GM19452 (cell line): ENCODE measurements around the gene LHX6.

Experiments used
- ATAC-seq: cut with Tn5 transposase; IDR thresholded peaks from one replicate; pipeline ENCODE4 v1.9.1; 2021; ENCODE audit not compliant: unreplicated experiment

Gene LHX6

DNA sequence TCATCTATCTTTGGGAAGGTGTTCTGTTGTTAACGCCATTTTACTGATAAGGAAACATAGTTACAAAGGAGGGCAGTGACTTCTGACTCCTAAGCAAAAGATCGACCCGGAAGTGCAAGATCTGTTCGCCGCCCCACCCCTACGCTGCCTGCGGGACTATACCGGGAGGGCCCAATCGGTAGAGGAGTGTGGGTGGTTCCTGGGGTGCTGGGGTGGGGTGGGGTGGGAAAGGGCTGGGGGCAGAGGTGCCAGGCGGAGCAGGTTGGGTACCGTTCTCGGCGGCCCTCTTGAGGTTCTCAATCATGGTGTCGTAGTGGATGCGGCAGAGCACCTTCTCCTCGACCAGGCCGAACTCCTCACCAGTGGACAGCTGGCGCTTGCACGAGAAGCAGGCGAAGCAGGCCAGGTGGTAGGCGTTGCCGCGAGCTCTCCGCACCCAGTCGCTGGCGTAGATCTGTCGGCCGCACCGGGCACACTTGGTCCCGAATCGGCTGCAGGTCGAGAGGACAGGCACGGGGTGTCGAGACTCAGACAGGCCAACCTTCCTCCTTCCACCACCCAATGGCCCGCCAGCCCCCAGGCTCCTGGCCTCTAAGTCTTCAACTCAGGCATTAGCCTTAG, 11.8 kb downstream of the LHX6 start:
- no peak for ATAC-seq

- ATAC-seq, result no peak
Measured at GRCh38 chr9:122216138-122216797, 12.5 kb downstream of the LHX6 start.

DNA sequence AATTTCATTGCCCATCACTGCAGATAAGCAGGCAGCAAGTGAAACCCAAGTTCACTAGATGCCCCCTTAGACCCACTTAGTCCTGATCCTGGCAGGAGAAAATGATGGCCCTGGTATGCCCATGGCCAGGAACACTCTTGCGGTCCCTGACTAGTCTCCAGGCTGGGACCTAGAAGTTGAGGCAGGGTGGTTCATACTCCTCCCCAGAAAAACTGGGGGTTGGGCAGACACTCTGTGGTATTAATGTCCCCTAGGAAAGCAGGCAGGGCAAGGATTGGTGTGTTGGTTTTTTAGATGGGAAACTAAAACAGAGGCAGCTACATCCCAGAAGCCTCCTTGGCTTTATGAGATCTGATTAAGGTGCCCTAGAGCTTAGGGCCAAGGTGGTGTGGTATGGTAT, 13.1 kb downstream of the LHX6 start:
- no peak for ATAC-seq

DNA sequence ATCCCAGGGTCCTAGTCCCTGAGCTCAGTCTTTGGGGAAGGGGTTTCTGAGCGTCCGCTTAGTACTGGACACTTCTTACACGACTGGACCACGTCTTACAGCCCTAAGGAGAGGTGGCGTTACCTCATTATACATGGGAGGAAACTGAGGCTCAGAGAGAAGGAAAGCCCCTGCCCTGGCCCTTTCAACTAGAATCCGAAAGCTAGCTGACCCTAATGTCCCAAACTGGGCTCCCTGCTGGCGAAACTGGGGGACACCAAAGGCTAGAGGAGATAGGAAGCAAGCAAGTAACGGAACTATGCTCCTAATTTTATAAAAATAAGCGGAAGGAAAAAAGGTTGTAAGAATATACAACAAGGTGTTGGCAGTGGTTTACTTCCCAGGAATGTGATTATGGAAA, 14.2 kb downstream of the LHX6 start:
- ATAC-seq, result no peak

DNA sequence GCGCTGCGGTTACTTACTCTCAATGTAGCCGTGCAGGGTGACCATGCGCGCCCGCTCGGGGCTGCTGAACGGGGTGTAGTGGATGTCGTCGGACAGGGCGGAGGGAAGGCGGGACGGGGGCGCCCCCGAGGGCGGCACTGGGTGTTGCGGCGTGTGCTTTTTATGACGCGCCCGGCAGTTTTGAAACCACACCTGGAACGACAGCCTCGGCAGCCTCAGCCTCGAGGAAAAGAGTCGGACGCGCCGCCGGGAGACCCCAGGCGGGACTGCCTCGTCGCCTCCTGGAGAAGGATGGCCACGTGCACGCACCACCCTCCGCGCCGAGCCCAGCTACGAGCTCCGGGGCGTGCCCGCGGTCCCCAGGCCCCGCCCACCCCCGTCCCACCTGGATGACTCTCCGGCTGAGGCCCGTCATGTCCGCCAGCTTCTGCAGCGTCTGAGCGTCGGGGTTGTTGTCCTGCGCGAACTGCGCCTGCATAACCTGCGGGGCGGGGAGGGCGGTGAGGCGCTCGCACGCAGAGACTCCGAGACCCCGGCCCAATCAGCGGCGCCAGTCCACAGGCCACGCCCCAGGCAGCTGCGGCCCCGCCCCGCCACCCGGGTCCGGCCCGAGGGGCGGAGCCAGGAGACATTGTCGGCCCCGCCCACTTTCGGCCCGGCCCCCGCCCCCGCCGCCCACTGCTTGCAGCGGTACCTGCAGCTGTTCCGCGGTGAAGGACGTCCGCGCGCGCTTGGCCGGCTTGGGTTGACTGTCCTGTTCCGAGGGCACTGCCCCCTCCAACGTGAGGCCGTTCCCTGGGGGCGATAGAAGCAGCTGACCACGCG, 15.0 kb downstream of the LHX6 start:
- no peak for ATAC-seq

- no peak for ATAC-seq
Measured at GRCh38 chr9:122213102-122213588, 15.6 kb downstream of the LHX6 start.

- ATAC-seq, result no peak
Measured at GRCh38 chr9:122212473-122213004, 16.2 kb downstream of the LHX6 start.

GRCh38 chr9:122209451-122209850, 19.3 kb downstream of the LHX6 start:
- ATAC-seq, result no peak

DNA sequence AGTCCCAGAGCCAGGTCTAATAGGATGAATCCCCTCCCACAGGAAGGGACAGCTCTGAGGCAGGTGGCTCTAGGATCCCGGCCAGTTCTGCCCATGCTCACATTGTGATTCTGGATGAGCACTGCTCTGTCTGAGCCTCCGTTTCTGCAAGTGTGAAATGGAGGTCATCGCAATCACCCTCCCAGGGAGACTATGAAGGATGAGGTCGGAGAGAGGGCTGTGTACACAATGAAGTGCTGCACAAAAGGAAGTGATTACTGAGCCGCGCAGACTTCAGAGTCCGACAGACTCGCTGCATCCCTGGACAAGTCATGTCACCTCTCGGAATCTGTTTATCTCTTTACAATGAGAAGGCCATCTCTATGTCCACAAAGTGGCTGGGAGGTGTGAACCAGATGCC, 21.7 kb downstream of the LHX6 start:
- no peak for ATAC-seq

- ATAC-seq, result no peak
Measured at GRCh38 chr9:122206118-122207046, 22.4 kb downstream of the LHX6 start.

DNA sequence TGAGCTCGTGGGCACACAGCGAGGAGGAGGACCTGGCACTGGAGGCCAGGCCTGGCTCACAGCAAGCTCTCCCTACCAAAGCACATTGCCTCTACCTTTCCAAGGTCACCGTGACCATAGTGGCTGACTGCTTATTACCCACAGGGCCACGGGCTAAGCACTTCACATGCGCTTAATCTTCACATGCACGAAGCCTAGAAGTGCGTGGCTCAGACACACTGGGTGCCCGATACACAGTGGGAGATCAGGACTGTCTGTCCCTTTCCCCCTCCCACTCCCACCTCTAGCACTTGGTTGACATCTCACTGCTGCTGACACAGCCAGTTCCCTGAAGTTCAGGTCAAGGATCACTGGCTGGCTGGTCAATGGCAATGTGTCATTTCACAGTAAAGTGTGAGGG, 23.6 kb downstream of the LHX6 start:
- ATAC-seq, result no peak

DNA sequence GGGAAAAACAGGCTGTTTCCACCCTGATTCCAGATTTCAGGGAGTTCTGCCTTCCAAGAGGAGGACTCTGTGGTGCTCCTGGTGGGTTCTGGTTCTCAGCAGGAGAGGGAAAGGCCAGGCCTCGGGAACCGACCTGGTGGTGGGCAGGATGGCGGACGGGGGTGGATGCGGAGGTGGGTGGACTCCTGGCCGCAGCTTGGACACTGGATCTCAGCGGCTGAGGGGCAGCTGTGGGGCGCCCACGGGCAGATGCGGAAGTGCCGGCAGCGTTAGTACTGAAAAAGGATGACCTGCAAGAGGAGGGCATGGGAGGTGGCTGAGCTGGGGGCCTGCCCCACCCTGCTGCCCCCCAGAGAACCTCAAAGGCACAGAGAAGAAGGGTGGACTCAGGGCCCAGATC, 24.3 kb downstream of the LHX6 start:
- no peak for ATAC-seq

DNA sequence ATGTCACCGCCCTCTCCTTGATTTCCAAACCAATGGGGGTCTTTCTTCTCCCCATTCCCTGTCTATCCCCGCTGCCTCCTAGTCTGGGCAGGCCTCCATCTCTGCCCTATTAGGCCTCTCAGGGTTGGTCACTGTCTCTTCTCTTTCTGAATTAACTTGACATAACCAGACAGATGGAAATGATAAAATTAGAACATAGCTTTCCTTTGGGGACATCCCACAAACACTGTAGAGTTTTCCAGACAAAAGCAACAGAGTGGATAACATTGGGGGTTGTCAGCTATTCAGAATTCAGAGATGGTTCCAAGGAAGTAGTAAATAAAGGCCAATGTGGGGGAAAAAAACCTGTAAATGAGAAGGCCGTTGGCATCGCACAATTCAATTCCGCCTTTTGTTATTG, 24.7 kb downstream of the LHX6 start:
- no peak for ATAC-seq

GRCh38 chr9:122202111-122202510, 26.6 kb downstream of the LHX6 start:
- no peak for ATAC-seq

GRCh38 chr9:122201641-122202040, 27.1 kb downstream of the LHX6 start:
- no peak for ATAC-seq

- ATAC-seq, result no peak
Measured at GRCh38 chr9:122200960-122201595, 27.7 kb downstream of the LHX6 start.

- ATAC-seq, result no peak
Measured at GRCh38 chr9:122197882-122198281, 30.9 kb downstream of the LHX6 start.

DNA sequence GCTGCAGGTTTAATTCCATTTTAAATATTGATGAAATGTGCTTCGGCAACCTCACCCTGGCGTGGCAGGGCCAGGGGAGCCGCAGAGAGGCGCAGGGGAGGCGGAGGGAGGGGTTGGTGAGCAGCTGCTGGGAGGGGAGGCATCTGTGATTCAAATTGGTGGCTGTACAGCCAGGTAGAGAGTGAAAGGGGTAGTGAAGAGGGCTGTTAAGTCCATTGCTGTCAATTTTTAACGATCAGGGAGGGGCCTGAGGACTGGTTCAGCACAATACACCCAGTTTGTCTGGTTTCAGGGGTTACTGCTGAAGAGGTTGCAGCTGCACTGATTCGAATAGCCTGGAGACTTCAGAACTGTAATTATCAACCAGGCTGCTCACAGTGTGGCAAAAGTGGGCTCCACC, 31.3 kb downstream of the LHX6 start:
- no peak for ATAC-seq

GRCh38 chr9:122195875-122196274, 32.9 kb downstream of the LHX6 start:
- no peak for ATAC-seq

GRCh38 chr9:122193651-122194050, 35.1 kb downstream of the LHX6 start:
- ATAC-seq, result no peak
